Measurements from ENCODE around the gene AKAP7.

AKAP7 gene

GRCh38 chr6:131269565-131270391 lies 134.5 kb downstream of the AKAP7 start:
- DNase-seq (ENCODE audit: low spot score) = no peak
- in situ Hi-C loops (cut with MboI; ENCODE audit: low sequenced_read_pairs, unreplicated experiment) = no loop called here
- no peak for TF ChIP-seq CTCF (IDR thresholded peaks at IDR 0.05; ENCODE audit: borderline replicate concordance, control extremely low read depth, extremely low read depth, insufficient read depth, missing control alignments)

GRCh38 chr6:131270534-131270933 lies 135.3 kb downstream of the AKAP7 start:
- TF ChIP-seq CTCF (IDR thresholded peaks at IDR 0.05; ENCODE audit: borderline replicate concordance, control extremely low read depth, extremely low read depth, insufficient read depth, missing control alignments) = no peak
- in situ Hi-C loops (cut with MboI; ENCODE audit: low sequenced_read_pairs, unreplicated experiment) = no loop called here
- no peak for DNase-seq (ENCODE audit: low spot score)

GRCh38 chr6:131275273-131275672 lies 140.0 kb downstream of the AKAP7 start:
- DNase-seq (ENCODE audit: low spot score) = no peak
- in situ Hi-C loops (cut with MboI; ENCODE audit: low sequenced_read_pairs, unreplicated experiment) = no loop called here
- no peak for TF ChIP-seq CTCF (IDR thresholded peaks at IDR 0.05; ENCODE audit: borderline replicate concordance, control extremely low read depth, extremely low read depth, insufficient read depth, missing control alignments)

GRCh38 chr6:131277591-131277990 lies 142.3 kb downstream of the AKAP7 start:
- no peak for DNase-seq (ENCODE audit: low spot score)
- TF ChIP-seq CTCF (IDR thresholded peaks at IDR 0.05; ENCODE audit: borderline replicate concordance, control extremely low read depth, extremely low read depth, insufficient read depth, missing control alignments) = no peak
- in situ Hi-C loops (cut with MboI; ENCODE audit: low sequenced_read_pairs, unreplicated experiment) = no loop called here

- in situ Hi-C loops (cut with MboI; ENCODE audit: low sequenced_read_pairs, unreplicated experiment) = no loop called here
- no peak for TF ChIP-seq CTCF (IDR thresholded peaks at IDR 0.05; ENCODE audit: borderline replicate concordance, control extremely low read depth, extremely low read depth, insufficient read depth, missing control alignments)
- DNase-seq (ENCODE audit: low spot score) = no peak
Measured at GRCh38 chr6:131281471-131282270, 146.4 kb downstream of the AKAP7 start.

- TF ChIP-seq CTCF (IDR thresholded peaks at IDR 0.05; ENCODE audit: borderline replicate concordance, control extremely low read depth, extremely low read depth, insufficient read depth, missing control alignments) = no peak
- in situ Hi-C loops (cut with MboI; ENCODE audit: low sequenced_read_pairs, unreplicated experiment) = no loop called here
- no peak for DNase-seq (ENCODE audit: low spot score)
Measured at GRCh38 chr6:131282365-131282764, 147.1 kb downstream of the AKAP7 start.
